ENCODE data around the gene NLE1. TPM values are rescaled to one million over a fixed set of nuclear protein-coding genes. Genes with fewer than 3 reads are reported as not detected.
"Not testable (repeated sequence)": the region's sequence is repeated elsewhere in the genome, so short reads cannot be mapped to it uniquely, and the experiment has no call there.

Gene NLE1
- 10 to 100 TPM in 10 of 12 donors, 1 to 10 TPM in 1, not detected in 1; 9.4 to 17.3 (median 12.9) TPM for polyA plus RNA-seq (ENCODE audit: insufficient read length in 12 of 12)
- long read RNA-seq, donor 1, full-length matches to known transcripts = 1 of 1 reads
- long read RNA-seq, donor 1, partial matches to known transcripts = 0 of 1 reads
- long read RNA-seq, donor 1, other reads (novel, unspliced or antisense) = 0 of 1 reads
- long read RNA-seq, donor 2, partial matches to known transcripts = 0 of 2 reads
- long read RNA-seq, donor 2, other reads (novel, unspliced or antisense) = 0 of 2 reads
- long read RNA-seq, donor 3, partial matches to known transcripts = 0 of 1 reads
- long read RNA-seq, donor 3, other reads (novel, unspliced or antisense) = 0 of 1 reads
- long read RNA-seq, donor 4, full-length matches to known transcripts = 2 of 2 reads
- long read RNA-seq, donor 4, partial matches to known transcripts = 0 of 2 reads
- long read RNA-seq, donor 4, other reads (novel, unspliced or antisense) = 0 of 2 reads
- long read RNA-seq, donor 5, partial matches to known transcripts = 0 of 2 reads
- long read RNA-seq, donor 5, other reads (novel, unspliced or antisense) = 0 of 2 reads
- long read RNA-seq, donor 6, full-length matches to known transcripts = 5 of 5 reads
- long read RNA-seq, donor 6, partial matches to known transcripts = 0 of 5 reads
- long read RNA-seq, donor 6, other reads (novel, unspliced or antisense) = 0 of 5 reads
- long read RNA-seq, donor 7, partial matches to known transcripts = 0 of 3 reads
- long read RNA-seq, donor 7, other reads (novel, unspliced or antisense) = 0 of 3 reads
- long read RNA-seq, donor 8, partial matches to known transcripts = 0 of 1 reads
- long read RNA-seq, donor 8, other reads (novel, unspliced or antisense) = 0 of 1 reads
- long read RNA-seq, donor 9, partial matches to known transcripts = 0 of 1 reads
- long read RNA-seq, donor 9, other reads (novel, unspliced or antisense) = 0 of 1 reads
- long read RNA-seq, donor 10, partial matches to known transcripts = 0 of 1 reads
- long read RNA-seq, donor 10, other reads (novel, unspliced or antisense) = 0 of 1 reads
- long read RNA-seq, donor 11, partial matches to known transcripts = 454 of 482 reads
- long read RNA-seq, donor 11, other reads (novel, unspliced or antisense) = 24 of 482 reads

GRCh38 chr17:35141681-35142466 is at the start of gene NLE1:
TSS of gene NLE1 (minus strand) at chr17:35142303. CDS start at chr17:35142275, 28 bp downstream.
- peak; percentile 83 for DNase-seq

GRCh38 chr17:35191001-35191695 is 49.0 kb upstream of the NLE1 start:
- DNase-seq = no peak

GRCh38 chr17:35189291-35189690 is 47.2 kb upstream of the NLE1 start:
- DNase-seq = no peak

GRCh38 chr17:35188111-35188510 is 46.0 kb upstream of the NLE1 start:
- no peak for DNase-seq

- no peak for DNase-seq
Measured at GRCh38 chr17:35187481-35187880, 45.4 kb upstream of the NLE1 start.

GRCh38 chr17:35185849-35186248 is 43.7 kb upstream of the NLE1 start:
- DNase-seq = no peak

- DNase-seq = no peak
Measured at GRCh38 chr17:35184274-35184673, 42.2 kb upstream of the NLE1 start.

- no peak for DNase-seq
Measured at GRCh38 chr17:35183332-35183731, 41.2 kb upstream of the NLE1 start.

GRCh38 chr17:35179379-35179778 is 37.3 kb upstream of the NLE1 start:
- not testable (repeated sequence) for DNase-seq

GRCh38 chr17:35176897-35177296 is 34.8 kb upstream of the NLE1 start:
- no peak for DNase-seq

- no peak for DNase-seq
Measured at GRCh38 chr17:35175638-35176415, 33.7 kb upstream of the NLE1 start.

- DNase-seq = no peak
Measured at GRCh38 chr17:35174835-35175334, 32.8 kb upstream of the NLE1 start.

GRCh38 chr17:35172321-35172720 is 30.2 kb upstream of the NLE1 start:
- DNase-seq = not testable (repeated sequence)

GRCh38 chr17:35171834-35172233 is 29.7 kb upstream of the NLE1 start:
- DNase-seq = no peak

GRCh38 chr17:35170968-35171771 is 29.1 kb upstream of the NLE1 start:
- no peak for DNase-seq

GRCh38 chr17:35169835-35170363 is 27.8 kb upstream of the NLE1 start:
- DNase-seq = no peak

- no peak for DNase-seq
Measured at GRCh38 chr17:35167666-35168065, 25.6 kb upstream of the NLE1 start.

GRCh38 chr17:35167046-35167445 is 24.9 kb upstream of the NLE1 start:
- DNase-seq = no peak

GRCh38 chr17:35166526-35166925 is 24.4 kb upstream of the NLE1 start:
- DNase-seq = no peak

Measured in muscle of arm (tissue), 14 donors.